ENCODE measurements around the gene ACVR1B.

ACVR1B gene

DNA sequence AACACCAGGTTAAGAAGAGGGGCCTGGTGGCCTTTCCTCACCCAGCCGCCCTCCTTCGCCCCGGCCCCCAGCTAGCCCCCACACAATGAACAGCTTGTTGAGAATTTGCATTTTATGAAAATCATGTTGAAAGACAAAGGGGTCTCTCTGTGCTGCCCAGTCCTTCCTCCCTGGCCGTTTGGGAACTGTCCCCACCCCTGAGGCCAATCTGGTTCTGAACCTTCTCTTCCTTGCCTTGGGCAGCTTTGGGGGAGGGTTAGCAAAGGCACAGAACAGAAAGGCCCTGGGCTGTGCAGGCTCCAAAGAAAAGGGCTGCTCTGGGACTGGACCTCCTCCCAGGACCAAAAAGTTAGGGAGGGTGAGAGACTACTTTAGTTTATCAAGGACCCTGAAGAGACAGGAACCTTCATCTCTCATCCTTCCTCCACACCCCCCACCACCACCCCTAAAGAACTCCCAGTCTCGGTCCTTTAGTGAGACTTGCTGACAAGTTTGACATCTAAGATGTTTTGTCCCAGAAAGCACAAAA lies 56.5 kb downstream of the ACVR1B start:
- Histone ChIP-seq H3K4me3 (ENCODE audit: severe bottlenecking) (no peak overlapping the region), H3K27me3 (ENCODE audit: insufficient read depth, poor library complexity, severe bottlenecking) (peaks cover 28% of the 10 kb centered on the region), H3K36me3 (ENCODE audit: low read depth) (no peaks in the 10 kb centered on the region), H3K27ac (ENCODE audit: poor library complexity, severe bottlenecking) (no peak overlapping the region), H3K9me3 (ENCODE audit: severe bottlenecking) (no peaks in the 10 kb centered on the region), H3K4me1 (ENCODE audit: insufficient read depth, poor library complexity, severe bottlenecking) (no peaks in the 10 kb centered on the region)
- DNase-seq (ENCODE audit: low spot score), result no peak
- TF ChIP-seq, protein P1, sequence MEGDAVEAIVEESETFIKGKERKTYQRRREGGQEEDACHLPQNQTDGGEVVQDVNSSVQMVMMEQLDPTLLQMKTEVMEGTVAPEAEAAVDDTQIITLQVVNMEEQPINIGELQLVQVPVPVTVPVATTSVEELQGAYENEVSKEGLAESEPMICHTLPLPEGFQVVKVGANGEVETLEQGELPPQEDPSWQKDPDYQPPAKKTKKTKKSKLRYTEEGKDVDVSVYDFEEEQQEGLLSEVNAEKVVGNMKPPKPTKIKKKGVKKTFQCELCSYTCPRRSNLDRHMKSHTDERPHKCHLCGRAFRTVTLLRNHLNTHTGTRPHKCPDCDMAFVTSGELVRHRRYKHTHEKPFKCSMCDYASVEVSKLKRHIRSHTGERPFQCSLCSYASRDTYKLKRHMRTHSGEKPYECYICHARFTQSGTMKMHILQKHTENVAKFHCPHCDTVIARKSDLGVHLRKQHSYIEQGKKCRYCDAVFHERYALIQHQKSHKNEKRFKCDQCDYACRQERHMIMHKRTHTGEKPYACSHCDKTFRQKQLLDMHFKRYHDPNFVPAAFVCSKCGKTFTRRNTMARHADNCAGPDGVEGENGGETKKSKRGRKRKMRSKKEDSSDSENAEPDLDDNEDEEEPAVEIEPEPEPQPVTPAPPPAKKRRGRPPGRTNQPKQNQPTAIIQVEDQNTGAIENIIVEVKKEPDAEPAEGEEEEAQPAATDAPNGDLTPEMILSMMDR (IDR thresholded peaks at IDR 0.05; ENCODE audit: poor library complexity, severe bottlenecking), result no peak
- ATAC-seq (ENCODE audit: low read depth), result no peak

DNA sequence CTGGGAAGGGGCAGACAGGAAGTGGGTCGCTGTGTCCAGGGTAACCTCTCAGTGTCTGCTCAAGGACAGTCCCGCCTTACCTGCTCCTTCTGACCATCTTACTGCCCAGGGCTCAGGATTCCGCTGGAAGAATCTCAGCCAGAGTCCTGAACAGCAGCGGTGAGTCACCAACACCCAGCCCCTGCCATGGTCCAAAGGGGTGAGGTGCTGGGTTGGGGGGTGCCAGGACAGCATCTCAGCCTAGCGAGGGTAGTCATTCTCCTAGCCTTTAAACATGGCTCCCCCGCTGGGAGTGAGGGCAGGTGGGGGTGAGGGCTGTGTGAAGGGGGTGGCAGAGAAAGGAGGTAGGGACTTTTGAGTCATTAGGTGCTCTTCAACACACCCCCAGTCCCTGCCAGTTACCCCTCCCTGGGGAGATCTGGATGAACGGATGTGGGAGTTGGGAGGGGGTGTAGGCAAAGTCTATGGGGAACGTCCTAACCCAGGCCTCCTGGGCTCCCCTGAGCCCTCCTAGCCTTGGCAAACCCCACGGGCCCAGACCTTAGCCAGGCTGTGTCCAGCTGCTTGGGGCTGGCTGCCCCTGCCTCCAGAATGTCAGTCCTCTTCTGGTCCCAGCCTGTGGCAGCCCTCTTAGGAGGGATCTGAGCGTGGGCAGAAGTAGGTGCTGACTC lies 57.7 kb downstream of the ACVR1B start:
- Histone ChIP-seq H3K27me3 (ENCODE audit: insufficient read depth, poor library complexity, severe bottlenecking) (peaks cover 28% of the 10 kb centered on the region), H3K9me3 (ENCODE audit: severe bottlenecking) (no peaks in the 10 kb centered on the region), H3K4me3 (ENCODE audit: severe bottlenecking) (no peak overlapping the region), H3K27ac (ENCODE audit: poor library complexity, severe bottlenecking) (no peak overlapping the region), H3K36me3 (ENCODE audit: low read depth) (no peaks in the 10 kb centered on the region), H3K4me1 (ENCODE audit: insufficient read depth, poor library complexity, severe bottlenecking) (no peaks in the 10 kb centered on the region)
- ATAC-seq (ENCODE audit: low read depth) (no peak), DNase-seq (ENCODE audit: low spot score) (no peak)
- TF ChIP-seq, protein P1 (IDR thresholded peaks at IDR 0.05; ENCODE audit: poor library complexity, severe bottlenecking), result no peak

DNA sequence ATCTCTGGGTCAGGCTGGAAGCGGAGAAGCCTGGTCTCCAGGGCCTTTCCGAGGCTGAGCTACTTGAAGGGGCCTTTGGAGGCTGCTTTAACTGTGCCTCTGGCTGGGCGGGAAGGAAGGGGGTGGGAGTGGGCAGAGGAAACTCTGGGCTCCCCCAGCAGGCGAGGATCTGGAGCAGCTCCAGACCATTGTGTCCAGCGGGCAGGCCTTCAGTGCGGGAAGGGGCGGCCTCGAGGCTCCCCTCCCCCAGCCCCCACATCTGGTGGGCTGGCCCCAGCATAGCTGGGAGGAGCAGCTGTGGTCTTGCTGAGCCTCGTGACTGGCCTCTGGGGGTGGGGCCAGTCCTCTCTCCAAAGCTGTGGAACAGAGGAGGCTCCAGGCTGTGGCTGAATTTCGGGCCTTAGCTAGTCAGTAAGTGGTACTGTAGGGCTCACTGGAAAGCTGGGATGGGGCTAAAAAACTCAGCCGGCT lies 58.7 kb downstream of the ACVR1B start:
- Histone ChIP-seq H3K36me3 (ENCODE audit: low read depth) (no peaks in the 10 kb centered on the region), H3K27ac (ENCODE audit: poor library complexity, severe bottlenecking) (no peak overlapping the region), H3K9me3 (ENCODE audit: severe bottlenecking) (no peaks in the 10 kb centered on the region), H3K4me1 (ENCODE audit: insufficient read depth, poor library complexity, severe bottlenecking) (no peaks in the 10 kb centered on the region), H3K27me3 (ENCODE audit: insufficient read depth, poor library complexity, severe bottlenecking) (peaks cover 28% of the 10 kb centered on the region), H3K4me3 (ENCODE audit: severe bottlenecking) (no peak overlapping the region)
- DNase-seq (ENCODE audit: low spot score) (no peak), ATAC-seq (ENCODE audit: low read depth) (0 out of 3 replicates have a peak, but pooled peaks have one; percentile 11)
- TF ChIP-seq, protein P1 (IDR thresholded peaks at IDR 0.05; ENCODE audit: poor library complexity, severe bottlenecking), result no peak

DNA sequence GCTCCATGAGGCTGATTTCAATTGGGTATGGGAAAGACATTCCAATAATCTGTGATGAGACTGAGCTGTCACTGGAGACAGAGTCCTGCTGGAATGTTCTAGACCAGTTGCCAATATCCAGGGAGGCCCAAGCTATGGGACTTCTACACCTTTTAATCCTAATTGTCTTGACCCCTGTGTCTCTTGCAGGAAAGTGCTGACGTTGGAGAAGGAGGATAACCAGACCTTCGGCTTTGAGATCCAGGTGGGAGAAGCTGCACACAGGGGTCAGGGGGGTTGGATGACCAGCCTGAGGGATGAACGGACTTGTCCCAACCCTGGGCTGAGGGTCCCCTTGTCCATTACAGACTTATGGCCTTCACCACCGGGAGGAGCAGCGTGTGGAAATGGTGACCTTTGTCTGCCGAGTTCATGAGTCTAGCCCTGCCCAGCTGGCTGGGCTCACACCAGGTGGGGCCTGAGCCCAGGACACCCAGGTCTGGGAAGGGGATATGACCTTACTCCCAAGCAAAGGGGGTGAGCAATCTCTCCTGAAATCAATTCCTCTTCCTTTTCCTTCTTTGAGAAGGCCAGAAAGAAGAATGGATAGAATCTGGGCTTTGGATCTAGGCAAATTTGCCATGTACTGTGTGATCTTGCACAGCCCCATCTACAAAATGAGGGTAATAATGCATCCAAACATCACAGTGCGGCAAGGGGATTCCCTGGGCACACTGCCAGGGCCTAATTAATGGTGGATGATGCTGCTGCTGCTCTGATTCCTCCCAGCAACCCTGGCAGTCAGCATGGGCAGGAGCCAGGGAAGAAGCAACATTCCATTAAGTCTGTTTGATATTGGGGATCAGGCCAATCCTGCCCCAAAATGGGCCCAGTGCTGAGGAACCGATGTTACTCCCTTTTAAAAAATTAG lies 59.4 kb downstream of the ACVR1B start:
- ATAC-seq (ENCODE audit: low read depth), result no peak
- H3K9me3 ChIP-seq (ENCODE audit: severe bottlenecking), result no peaks in the 10 kb centered on the region
- peaks cover 22% of the 10 kb centered on the region for H3K27me3 ChIP-seq (ENCODE audit: insufficient read depth, poor library complexity, severe bottlenecking)
- TF ChIP-seq, protein P1 (IDR thresholded peaks at IDR 0.05; ENCODE audit: poor library complexity, severe bottlenecking), result no peak
- DNase-seq (ENCODE audit: low spot score), result no peak
- H3K4me3 ChIP-seq (ENCODE audit: severe bottlenecking), result no peak overlapping the region
- no peaks in the 10 kb centered on the region for H3K36me3 ChIP-seq (ENCODE audit: low read depth)
- H3K4me1 ChIP-seq (ENCODE audit: insufficient read depth, poor library complexity, severe bottlenecking), result no peaks in the 10 kb centered on the region
- H3K27ac ChIP-seq (ENCODE audit: poor library complexity, severe bottlenecking), result no peak overlapping the region
